Activated T-helper 9 cell treated with anti-CD3 and anti-CD28 coated beads, Interleukin-2, amount 50 U/mL, for 16 hours (primary cell): Measurements from ENCODE around the gene ERCC6.
A peak's percentile ranks its signal among the peaks of the same experiment; 100 is the strongest.

Experiments
- DNase-seq: peaks from one replicate; pipeline ENCODE4 v3.0.0-alpha.2; 2020; ENCODE audit warnings: low read depth

ERCC6 gene

GRCh38 chr10:49538381-49539319, at the start of gene ERCC6:
TSS of gene ERCC6 (minus strand) at chr10:49539121.
- peak; percentile 96 for DNase-seq

DNA sequence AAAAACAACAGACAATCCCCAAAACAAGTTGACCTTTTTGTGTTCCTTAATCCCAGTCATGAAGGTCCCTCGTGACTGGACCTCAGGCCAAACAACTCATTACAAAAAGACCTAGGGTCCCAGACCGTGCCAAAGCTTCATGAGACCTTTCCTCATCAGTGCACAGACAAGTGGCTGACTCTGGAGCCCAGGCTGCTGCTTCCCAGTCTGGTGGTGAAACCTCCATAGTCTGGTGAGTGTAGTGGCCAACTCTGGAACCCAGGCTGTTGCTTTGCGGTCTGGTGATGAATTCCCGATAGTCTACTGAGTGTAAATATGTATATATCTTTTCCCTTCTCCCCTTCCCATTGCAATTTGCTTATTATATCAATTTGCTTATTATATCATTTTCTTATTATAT, 49.1 kb upstream of the ERCC6 start:
- no peak for DNase-seq

DNA sequence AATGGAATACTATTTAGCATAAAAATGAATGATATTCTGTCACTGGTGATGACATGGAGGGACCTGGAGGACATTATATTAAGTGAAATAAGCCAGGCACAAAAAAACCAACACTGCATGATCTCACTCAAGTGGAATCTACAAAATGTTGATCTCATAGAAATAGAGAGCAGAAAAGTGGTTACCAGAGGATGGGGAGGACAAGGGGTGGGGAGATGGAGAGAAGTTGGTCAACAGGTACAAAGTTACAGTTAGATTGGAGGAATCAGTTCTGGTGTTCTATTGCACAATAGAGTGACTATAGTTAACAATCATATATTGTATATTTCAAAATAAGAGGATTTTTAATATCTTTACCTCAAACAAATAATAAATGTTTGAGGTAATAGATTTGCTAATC, 46.5 kb upstream of the ERCC6 start:
- DNase-seq: no peak

GRCh38 chr10:49579621-49580020, 40.7 kb upstream of the ERCC6 start:
- DNase-seq: no peak

DNA sequence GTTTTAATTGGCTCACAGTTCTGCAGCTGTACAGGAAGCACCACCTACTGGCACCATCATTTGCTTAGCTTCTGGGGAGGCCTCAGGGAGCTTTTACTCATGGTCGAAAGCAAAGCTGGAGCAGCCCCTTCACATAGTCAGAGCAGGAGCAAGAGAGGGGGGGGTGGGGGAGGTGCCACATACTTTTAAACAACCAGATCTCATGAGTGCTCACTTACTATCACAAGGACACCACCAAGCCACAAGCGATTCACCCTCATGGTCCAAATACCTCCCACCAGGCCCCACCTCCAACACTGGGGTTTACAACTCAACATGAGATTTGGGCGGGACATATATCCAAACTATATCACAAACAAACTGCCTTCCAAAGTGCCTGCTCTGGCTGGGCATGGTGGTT, 39.5 kb upstream of the ERCC6 start:
- DNase-seq: no peak

DNA sequence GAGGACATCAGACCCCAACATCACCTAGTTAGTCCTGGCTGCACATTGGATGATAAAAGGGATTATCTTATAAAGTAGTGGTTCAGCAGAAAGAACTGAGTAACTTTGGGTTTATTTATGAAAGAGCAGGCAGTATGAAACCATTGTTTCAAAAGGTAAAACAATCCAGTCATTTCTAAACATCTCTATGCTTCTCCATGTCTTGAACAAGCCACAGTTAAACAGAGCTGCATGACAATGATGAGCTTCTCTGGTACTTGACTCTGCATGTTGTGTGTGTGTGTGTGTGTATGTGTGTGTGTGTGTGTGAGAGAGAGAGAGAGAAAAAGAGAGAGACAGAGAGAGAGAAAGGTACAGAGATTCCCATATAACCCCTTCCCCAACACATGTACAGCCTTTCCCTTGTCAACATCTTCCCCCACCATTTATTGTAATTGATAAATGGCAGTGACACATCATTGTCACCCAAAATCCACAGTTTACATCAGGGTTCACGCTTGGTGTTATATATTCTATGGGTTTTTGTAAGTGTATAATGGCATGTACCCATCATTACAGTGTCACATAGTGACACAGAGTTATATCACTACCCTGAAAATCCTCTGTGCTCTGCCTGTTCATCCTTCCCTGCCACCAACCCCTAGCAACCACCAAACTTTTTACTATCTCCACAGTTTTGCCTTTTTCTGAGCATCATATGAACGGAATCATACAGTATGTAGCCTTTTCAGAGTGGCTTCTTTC, 38.4 kb upstream of the ERCC6 start:
- DNase-seq: no peak

DNA sequence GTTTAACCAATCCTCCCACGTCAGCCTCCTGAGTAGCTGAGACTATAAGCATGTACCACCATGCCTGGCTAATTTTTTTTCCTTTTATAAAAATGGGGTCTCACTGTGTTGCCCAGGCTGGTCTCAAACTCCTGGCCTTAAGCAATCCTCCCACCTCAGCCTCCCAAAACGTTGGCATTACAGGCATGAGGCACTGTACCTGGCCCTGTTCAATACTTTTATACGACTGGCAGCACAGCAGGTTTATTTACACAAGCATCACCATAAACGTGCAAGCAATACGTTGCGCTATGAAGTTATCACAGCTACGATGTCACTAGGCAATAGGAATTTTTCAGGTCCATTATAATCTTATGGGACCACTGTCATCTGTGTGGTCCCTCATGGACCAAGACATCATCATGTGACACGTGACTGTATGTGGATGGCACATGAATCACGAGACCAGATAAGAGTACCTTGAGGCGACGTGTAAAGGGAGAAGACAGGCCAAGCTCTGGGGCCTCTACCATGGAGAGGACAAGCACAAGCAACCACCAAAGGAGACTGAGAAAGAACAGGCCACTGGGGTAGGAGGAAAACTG, 36.7 kb upstream of the ERCC6 start:
- no peak for DNase-seq

DNA sequence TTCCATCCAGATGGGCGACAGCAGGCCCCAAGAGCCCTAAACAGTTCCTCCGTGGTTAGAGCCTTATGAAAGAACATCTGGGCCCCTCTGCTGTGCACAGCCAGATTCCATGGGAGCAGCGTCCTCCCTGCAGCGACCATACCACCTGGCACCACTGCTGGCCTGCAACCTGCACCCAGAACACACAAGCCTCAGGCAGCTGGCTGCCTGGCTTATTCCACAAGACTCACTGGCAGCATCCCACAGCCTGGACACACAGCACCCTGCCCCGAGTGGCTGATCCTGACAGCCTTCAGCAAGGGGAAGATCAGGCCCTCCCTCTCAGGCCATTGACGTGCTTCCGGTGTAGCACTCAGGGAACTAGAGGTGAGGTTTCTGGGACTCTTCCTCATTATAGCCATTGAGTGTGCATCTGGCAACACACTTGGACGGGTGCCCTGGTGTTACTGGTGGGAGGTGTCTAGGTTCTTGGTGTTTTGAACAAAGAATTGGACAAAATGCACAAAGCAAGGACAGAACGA, 33.7 kb upstream of the ERCC6 start:
- DNase-seq: no peak

GRCh38 chr10:49571388-49571787, 32.5 kb upstream of the ERCC6 start:
- DNase-seq: no peak

DNA sequence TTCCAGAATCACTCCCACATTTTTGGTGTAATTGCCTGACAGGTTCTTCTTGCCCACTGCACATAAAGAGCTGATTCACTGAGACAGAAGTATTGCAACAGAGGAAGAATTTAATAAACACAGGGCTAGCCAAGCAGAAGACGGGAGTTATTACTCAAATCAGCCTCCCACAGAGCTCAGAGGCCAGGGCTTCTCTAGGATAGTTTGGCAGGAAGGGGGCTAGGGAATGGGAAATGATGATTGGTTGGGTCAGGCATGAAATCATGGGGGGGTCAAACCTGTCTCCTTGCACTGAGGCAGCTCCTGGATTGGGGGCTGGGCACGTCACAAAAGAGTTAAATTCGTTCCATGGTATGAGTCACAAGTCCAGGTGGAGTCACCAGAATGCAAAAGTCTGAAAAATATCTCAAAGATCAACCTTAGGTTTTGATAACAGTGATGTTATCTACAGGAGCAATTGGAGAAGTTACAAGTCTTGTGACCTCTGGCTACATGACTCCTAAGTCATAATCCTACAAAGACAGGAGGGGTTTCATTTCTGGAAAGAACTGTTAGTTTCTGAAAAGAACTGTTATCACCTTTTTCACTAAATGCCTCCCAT, 30.2 kb upstream of the ERCC6 start:
- no peak for DNase-seq

DNA sequence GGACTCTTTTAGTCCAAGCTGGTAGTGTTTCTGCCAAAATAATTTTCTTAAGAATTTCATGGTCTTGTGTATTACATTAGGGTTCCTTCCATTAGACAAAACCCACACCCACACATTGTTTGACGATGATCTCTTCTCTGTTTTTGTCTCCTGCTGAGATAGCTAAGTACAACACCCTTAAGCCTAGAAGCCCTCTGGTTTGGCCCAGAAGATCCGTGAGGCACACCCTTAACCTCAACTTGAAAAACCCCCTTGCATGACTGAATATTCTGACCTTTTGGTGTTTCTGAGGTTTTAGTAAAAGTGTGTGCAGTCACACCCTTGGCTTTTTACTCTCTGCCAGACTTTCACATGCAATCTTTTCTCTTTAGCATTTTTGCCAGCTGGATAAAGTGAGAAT, 29.3 kb upstream of the ERCC6 start:
- DNase-seq: no peak

GRCh38 chr10:49567810-49568209, 28.9 kb upstream of the ERCC6 start:
- DNase-seq: no peak

DNA sequence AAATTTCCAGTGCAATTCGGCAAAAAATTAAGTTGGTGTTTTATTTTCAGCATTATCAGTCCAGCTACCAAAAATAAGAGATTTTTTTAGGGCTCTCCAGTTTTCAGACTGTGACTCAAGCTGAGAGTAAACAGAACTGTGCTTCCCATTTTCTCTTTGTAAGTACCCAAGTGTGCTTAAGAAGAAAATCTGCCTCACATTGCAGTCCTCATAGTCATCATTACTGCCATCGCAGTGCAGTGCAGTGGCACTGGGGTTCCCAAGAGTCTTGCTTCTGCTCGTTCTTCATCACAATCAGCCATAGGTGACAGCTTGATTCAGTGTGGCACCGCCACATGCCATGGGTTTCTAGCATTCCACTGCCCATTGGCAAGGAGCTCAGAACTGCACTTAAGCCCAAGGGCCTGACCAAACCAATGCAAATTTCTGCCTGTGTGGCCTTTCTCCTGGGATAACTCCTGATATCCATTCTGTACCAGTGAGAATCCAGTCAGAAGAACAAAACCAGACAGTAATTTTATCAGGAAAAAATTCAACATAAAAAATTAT, 25.6 kb upstream of the ERCC6 start:
- DNase-seq: no peak

DNA sequence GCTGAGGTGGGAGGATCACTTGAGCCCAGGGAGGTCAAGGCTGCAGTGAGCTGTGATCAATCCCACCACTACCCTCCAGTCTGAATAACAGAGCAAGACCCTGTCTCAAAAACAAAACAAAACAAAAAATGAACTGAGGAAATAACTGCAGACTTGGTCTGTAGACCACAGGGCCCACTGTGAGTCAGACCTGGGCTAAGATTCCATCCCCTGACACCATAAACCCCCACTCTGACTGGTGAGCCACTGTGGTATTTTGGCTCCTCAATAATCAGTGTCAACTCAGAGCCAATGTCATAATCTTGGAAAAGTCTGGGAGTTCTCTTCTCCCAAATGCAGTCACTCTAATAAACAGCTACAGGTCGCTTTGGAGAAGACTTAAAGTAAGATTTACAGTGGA, 24.0 kb upstream of the ERCC6 start:
- DNase-seq: no peak

- DNase-seq: no peak
These were observed 21.6 kb upstream of the ERCC6 start for GRCh38 chr10:49560526-49560925.

DNA sequence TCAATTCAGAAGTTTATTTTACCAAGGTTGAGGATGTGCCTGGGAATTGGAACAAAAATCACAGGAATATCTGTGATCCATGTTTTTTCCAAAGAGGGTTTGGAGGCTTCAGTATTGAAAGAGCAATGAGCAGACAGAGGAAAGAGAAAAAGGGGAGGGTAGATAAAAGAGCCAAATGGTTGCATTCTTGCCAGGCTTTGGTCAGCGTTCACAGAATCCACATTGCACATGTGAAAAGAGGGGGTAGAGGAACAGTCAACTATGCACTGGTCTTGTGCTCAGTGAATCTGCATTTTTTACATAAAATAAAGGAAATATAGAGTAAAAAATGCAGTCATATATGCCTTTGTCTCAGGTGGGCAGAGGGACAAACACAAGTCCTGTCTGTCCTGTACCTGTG, 20.6 kb upstream of the ERCC6 start:
- DNase-seq: no peak

GRCh38 chr10:49558190-49558589, 19.3 kb upstream of the ERCC6 start:
- no peak for DNase-seq

DNA sequence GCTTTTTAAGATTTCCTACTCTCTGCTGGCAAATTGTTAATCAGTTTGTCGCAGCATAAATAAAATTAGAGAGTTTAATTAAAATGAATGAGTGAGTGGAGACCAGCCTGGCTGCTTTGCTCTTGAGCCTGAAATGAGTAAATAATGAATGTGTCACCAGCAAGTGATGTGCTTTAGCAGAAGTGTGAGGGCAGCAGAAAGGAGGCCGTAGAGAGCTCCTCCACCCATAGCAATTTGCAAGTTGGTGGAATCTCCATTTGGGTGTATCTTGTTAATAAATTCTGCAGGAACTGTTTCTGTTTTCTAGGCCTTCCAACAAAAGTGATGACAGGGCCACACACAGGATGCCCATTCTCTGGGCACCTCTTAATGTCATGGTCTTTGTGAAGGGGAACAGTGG, 18.8 kb upstream of the ERCC6 start:
- DNase-seq: no peak

DNA sequence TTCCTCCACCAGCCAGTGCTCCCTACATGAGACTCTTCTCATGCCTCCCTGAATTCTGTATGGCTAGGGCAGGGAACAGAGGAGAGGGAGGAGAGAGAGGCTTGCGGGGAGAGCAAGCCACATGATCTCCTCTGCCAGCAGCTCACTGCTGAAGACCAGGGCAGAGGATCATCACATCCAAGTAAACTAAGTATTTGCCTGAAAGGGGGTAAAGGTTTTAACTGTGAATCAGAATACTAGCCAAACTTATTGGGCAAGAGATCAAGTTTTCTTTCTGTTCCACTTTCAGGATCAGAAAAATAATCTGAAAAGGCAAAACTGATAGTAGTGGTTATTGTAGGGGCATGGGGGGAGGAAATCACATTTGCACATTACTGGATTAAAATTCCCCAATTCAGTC, 17.8 kb upstream of the ERCC6 start:
- no peak for DNase-seq

- no peak for DNase-seq
These were observed 13.4 kb upstream of the ERCC6 start for GRCh38 chr10:49552277-49552676.

DNA sequence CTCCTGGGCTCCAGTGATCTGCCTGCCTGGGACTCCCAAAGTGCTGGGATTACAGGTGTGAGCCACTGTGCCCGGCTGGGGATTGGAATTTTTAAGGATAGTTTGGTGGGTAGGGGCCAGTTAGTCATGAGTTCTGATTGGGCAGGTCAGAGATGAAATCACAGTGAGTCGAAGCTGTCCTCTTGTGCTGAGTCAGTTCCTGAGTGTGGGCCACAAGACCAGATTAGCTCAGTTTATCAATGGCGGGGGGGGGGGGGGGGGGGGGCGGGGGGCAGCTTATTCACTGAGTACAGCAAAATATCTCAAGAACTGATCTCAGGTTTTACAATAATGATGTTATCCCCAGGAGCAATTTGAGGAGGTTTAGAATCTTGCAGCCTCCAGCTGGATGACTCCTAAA, 11.6 kb upstream of the ERCC6 start:
- DNase-seq: no peak
